ENCODE data around the gene RALGDS. TPM values are rescaled to one million over a fixed set of nuclear protein-coding genes. Genes with fewer than 3 reads are reported as not detected.

RALGDS gene
- polyA plus RNA-seq, 1 donor (not counting 4 experiments of a cell fraction or from before 2014, with no cell fraction given), result 22.6 TPM

GRCh38 chr9:133058550-133059320 lies 62.3 kb downstream of the RALGDS start:
- H3K36me3 ChIP-seq (ENCODE audit: control insufficient read depth in 2 of 2, extremely low read depth in 1 of 2, insufficient read depth in 2 of 2, low read length in 2 of 2), result peaks cover 0 to 12% of the 10 kb centered on the region in 2 experiments
- FAIRE-seq (no peak), DNase-seq (ENCODE audit: low read depth, low spot score) (no peak)
- no peaks in the 10 kb centered on the region for H3K9me3 ChIP-seq (ENCODE audit: control insufficient read depth, low read depth, low read length)
- H3K27me3 ChIP-seq (ENCODE audit: control insufficient read depth, extremely low read depth, insufficient read depth, low read length), result peaks cover 5% of the 10 kb centered on the region
- H4K20me1 ChIP-seq (ENCODE audit: control insufficient read depth, extremely low read depth, insufficient read depth, low read length), result no peaks in the 10 kb centered on the region
- H3K4me2 ChIP-seq (ENCODE audit: control insufficient read depth, extremely low read depth, insufficient read depth, low read depth, low read length), result no peak overlapping the region
- no peak for TF ChIP-seq EZH2 (IDR thresholded peaks at IDR 0.05; ENCODE audit: low read length)
- TF ChIP-seq, protein P1, sequence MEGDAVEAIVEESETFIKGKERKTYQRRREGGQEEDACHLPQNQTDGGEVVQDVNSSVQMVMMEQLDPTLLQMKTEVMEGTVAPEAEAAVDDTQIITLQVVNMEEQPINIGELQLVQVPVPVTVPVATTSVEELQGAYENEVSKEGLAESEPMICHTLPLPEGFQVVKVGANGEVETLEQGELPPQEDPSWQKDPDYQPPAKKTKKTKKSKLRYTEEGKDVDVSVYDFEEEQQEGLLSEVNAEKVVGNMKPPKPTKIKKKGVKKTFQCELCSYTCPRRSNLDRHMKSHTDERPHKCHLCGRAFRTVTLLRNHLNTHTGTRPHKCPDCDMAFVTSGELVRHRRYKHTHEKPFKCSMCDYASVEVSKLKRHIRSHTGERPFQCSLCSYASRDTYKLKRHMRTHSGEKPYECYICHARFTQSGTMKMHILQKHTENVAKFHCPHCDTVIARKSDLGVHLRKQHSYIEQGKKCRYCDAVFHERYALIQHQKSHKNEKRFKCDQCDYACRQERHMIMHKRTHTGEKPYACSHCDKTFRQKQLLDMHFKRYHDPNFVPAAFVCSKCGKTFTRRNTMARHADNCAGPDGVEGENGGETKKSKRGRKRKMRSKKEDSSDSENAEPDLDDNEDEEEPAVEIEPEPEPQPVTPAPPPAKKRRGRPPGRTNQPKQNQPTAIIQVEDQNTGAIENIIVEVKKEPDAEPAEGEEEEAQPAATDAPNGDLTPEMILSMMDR (optimal IDR thresholded peaks at IDR 0.05 in 1 of 3, IDR thresholded peaks at IDR 0.05 in 1 of 3, conservative IDR thresholded peaks at IDR 0.05 in 1 of 3; ENCODE audit: extremely low read depth in 1 of 3, insufficient read depth in 2 of 3, low read length in 3 of 3), result no peak
- dilution Hi-C loops (cut with MboI; ENCODE audit: extremely low pct_ligation_motif_present, low sequenced_read_pairs), result no loop called here
- no peak overlapping the region for H3K27ac ChIP-seq (ENCODE audit: control insufficient read depth, insufficient read depth, low read length)
- H3K4me1 ChIP-seq (ENCODE audit: control insufficient read depth, extremely low read depth, insufficient read depth, low read length), result peaks cover 36% of the 10 kb centered on the region
- H2AFZ ChIP-seq (ENCODE audit: control insufficient read depth, low read length), result no peak overlapping the region
- H3K79me2 ChIP-seq (ENCODE audit: control insufficient read depth, insufficient read depth, low read length), result no peaks in the 10 kb centered on the region
- H3K4me3 ChIP-seq (ENCODE audit: control insufficient read depth in 2 of 3, extremely low read depth in 1 of 3, insufficient read depth in 2 of 3, low read depth in 1 of 3, low read length in 3 of 3), result no peak overlapping the region
- no peak overlapping the region for H3K9ac ChIP-seq (ENCODE audit: control insufficient read depth, extremely low read depth, insufficient read depth, low read length)
- peaks cover 3% of the 10 kb centered on the region for H3K9me1 ChIP-seq (ENCODE audit: control insufficient read depth, extremely low read depth, insufficient read depth, low read length)

- no peak overlapping the region for H3K27ac ChIP-seq (ENCODE audit: control insufficient read depth, insufficient read depth, low read length)
- no peak overlapping the region for H3K9ac ChIP-seq (ENCODE audit: control insufficient read depth, extremely low read depth, insufficient read depth, low read length)
- peaks cover 3% of the 10 kb centered on the region for H3K9me1 ChIP-seq (ENCODE audit: control insufficient read depth, extremely low read depth, insufficient read depth, low read length)
- peaks cover 0 to 15% of the 10 kb centered on the region in 2 experiments for H3K36me3 ChIP-seq (ENCODE audit: control insufficient read depth in 2 of 2, extremely low read depth in 1 of 2, insufficient read depth in 2 of 2, low read length in 2 of 2)
- no peaks in the 10 kb centered on the region for H3K27me3 ChIP-seq (ENCODE audit: control insufficient read depth, extremely low read depth, insufficient read depth, low read length)
- no peak overlapping the region for H2AFZ ChIP-seq (ENCODE audit: control insufficient read depth, low read length)
- H3K4me3 ChIP-seq (ENCODE audit: control insufficient read depth in 2 of 3, extremely low read depth in 1 of 3, insufficient read depth in 2 of 3, low read depth in 1 of 3, low read length in 3 of 3), result no peak overlapping the region
- H3K4me1 ChIP-seq (ENCODE audit: control insufficient read depth, extremely low read depth, insufficient read depth, low read length), result peaks cover 34% of the 10 kb centered on the region
- DNase-seq (ENCODE audit: low read depth, low spot score), result no peak
- dilution Hi-C loops (cut with MboI; ENCODE audit: extremely low pct_ligation_motif_present, low sequenced_read_pairs), result no loop called here
- no peaks in the 10 kb centered on the region for H3K9me3 ChIP-seq (ENCODE audit: control insufficient read depth, low read depth, low read length)
- H4K20me1 ChIP-seq (ENCODE audit: control insufficient read depth, extremely low read depth, insufficient read depth, low read length), result no peaks in the 10 kb centered on the region
- H3K4me2 ChIP-seq (ENCODE audit: control insufficient read depth, extremely low read depth, insufficient read depth, low read depth, low read length), result no peak overlapping the region
- TF ChIP-seq, protein P1 (optimal IDR thresholded peaks at IDR 0.05 in 1 of 3, IDR thresholded peaks at IDR 0.05 in 1 of 3, conservative IDR thresholded peaks at IDR 0.05 in 1 of 3; ENCODE audit: extremely low read depth in 1 of 3, insufficient read depth in 2 of 3, low read length in 3 of 3), result no peak
- TF ChIP-seq EZH2 (IDR thresholded peaks at IDR 0.05; ENCODE audit: low read length), result no peak
- H3K79me2 ChIP-seq (ENCODE audit: control insufficient read depth, insufficient read depth, low read length), result no peaks in the 10 kb centered on the region
- FAIRE-seq, result no peak
These were observed 63.0 kb downstream of the RALGDS start for GRCh38 chr9:133058071-133058470.
